Endothelial cell of umbilical vein (primary cell): ENCODE results near the gene TTF1. TPM values are rescaled to one million over a fixed set of nuclear protein-coding genes. Genes with fewer than 3 reads are reported as not detected.

Experiments used
- BruUV-seq: library from RNA; stranded (reverse); fragments of 400-500 nt; replicated peaks from 2 replicates; lab custom pipeline; 2021; lab: Mats Ljungman, UMichigan
- CTCF ChIA-PET: fragments of 300-600, 350-600 bp; sonication (Branson Sonifier 250); formaldehyde crosslinking; loops from one replicate; lab custom pipeline; 2021; ENCODE audit warnings: antibody characterized with exemption, inconsistent platforms; lab: Charles Lee
- POLR2A ChIA-PET: fragments of 300-600, 350-600 bp; sonication (Branson Sonifier 250); formaldehyde crosslinking; loops from one replicate; lab custom pipeline; 2021; ENCODE audit warnings: antibody characterized with exemption, inconsistent platforms; lab: Charles Lee
- DNase-seq: peaks from one replicate; pipeline ENCODE4 v3.0.0-alpha.2; 2011; ENCODE audit warnings: low read depth, low spot score
- FAIRE-seq: peaks from 2 replicates; lab custom pipeline; 2011; peaks lifted over from hg19 to GRCh38; lab: Jason Lieb, UNC
- H2AFZ ChIP-seq: 2 replicates; pipeline ENCODE4 v1.6.0; 2012; ENCODE audit warnings: low read depth, low read length, control low read depth, inconsistent platforms
- H3K27ac ChIP-seq: 2 replicates; pipeline ENCODE4 v1.5.1; 2011; ENCODE audit warnings: low read depth, mild to moderate bottlenecking, control low read depth, low read length, moderate library complexity; ENCODE audit not compliant: insufficient read depth
- H3K27me3 ChIP-seq, 2 experiments: 2 replicates each; pipeline versions ENCODE4 v1.6.0 to v1.6.1; 2011; ENCODE audit warnings: low read length in 2 of 2, mixed read lengths in 1 of 2; ENCODE audit not compliant: control insufficient read depth in 2 of 2, insufficient read depth in 2 of 2
- H3K36me3 ChIP-seq, 2 experiments: 2 replicates in 1 of 2; 3 replicates in 1 of 2; pipeline ENCODE4 v1.5.1; 2011; ENCODE audit warnings: low read length in 2 of 2, mild to moderate bottlenecking in 1 of 2, moderate library complexity in 1 of 2; ENCODE audit not compliant: control insufficient read depth in 2 of 2, insufficient read depth in 2 of 2; ENCODE audit errors: extremely low read depth in 1 of 2
- H3K4me1 ChIP-seq: 3 replicates; pipeline ENCODE4 v1.5.1; 2011; ENCODE audit warnings: mild to moderate bottlenecking, low read length; ENCODE audit not compliant: control insufficient read depth, insufficient read depth; ENCODE audit errors: extremely low read depth
- H3K4me2 ChIP-seq: 2 replicates; pipeline ENCODE4 v1.6.1; 2011; ENCODE audit warnings: low read length, control low read depth, mixed read lengths; ENCODE audit not compliant: insufficient read depth
- H3K4me3 ChIP-seq, 3 experiments: fragments of 200-600 bp in 1 of 3; sonication (generic), shearing (Covaris generic) in 1 of 3; replicated peaks in 1 of 3; 2 replicates each; pipeline ENCODE4 v1.5.1; 2011 to 2016; ENCODE audit warnings: control low read depth in 3 of 3, low read length in 3 of 3, mild to moderate bottlenecking in 2 of 3, inconsistent platforms in 1 of 3, low read depth in 1 of 3, moderate library complexity in 1 of 3; ENCODE audit not compliant: insufficient read depth in 1 of 3
- H3K79me2 ChIP-seq: 2 replicates; pipeline ENCODE4 v1.6.0; 2012; ENCODE audit warnings: low read length, inconsistent platforms; ENCODE audit not compliant: control insufficient read depth, insufficient read depth
- H3K9ac ChIP-seq: replicated peaks from 2 replicates; pipeline ENCODE3; 2011; ENCODE audit warnings: low read length, control low read depth; ENCODE audit not compliant: insufficient read depth; ENCODE audit errors: extremely low read depth
- H3K9me1 ChIP-seq: replicated peaks from 3 replicates; pipeline ENCODE4 v1.6.0; 2011; ENCODE audit warnings: mild to moderate bottlenecking, low read length; ENCODE audit not compliant: control insufficient read depth, insufficient read depth; ENCODE audit errors: extremely low read depth
- H3K9me3 ChIP-seq: replicated peaks from 2 replicates; pipeline ENCODE4 v1.5.1; 2012; ENCODE audit warnings: low read length, inconsistent platforms; ENCODE audit not compliant: control insufficient read depth, insufficient read depth
- H4K20me1 ChIP-seq: replicated peaks from 2 replicates; pipeline ENCODE3; 2011; ENCODE audit warnings: mild to moderate bottlenecking, low read length; ENCODE audit not compliant: control insufficient read depth, insufficient read depth; ENCODE audit errors: extremely low read depth
- EZH2 ChIP-seq: IDR thresholded peaks from 2 replicates; pipeline ENCODE4 v1.6.1; 2012; ENCODE audit warnings: borderline replicate concordance, low read depth, mild to moderate bottlenecking, moderate library complexity, low read length, inconsistent platforms; ENCODE audit not compliant: severe bottlenecking
- FOS ChIP-seq: IDR thresholded peaks from 2 replicates; pipeline ENCODE4 v1.6.1; 2011; ENCODE audit warnings: mild to moderate bottlenecking, low read length, moderate library complexity, borderline replicate concordance; ENCODE audit not compliant: insufficient read depth
- JUN ChIP-seq: IDR thresholded peaks from 2 replicates; pipeline ENCODE4 v1.6.1; 2011; ENCODE audit warnings: borderline replicate concordance, low read depth; ENCODE audit not compliant: insufficient read length, insufficient read depth
- MAX ChIP-seq: IDR thresholded peaks from 2 replicates; pipeline ENCODE4 v1.6.1; 2011; ENCODE audit not compliant: insufficient read depth, insufficient read length
- MYC ChIP-seq: IDR thresholded peaks from one replicate; pipeline ENCODE4 v1.6.1; 2011; ENCODE audit warnings: mild to moderate bottlenecking, low read depth, low read length
- POLR2A ChIP-seq: IDR thresholded peaks from 2 replicates; pipeline ENCODE4 v1.6.1; 2012; ENCODE audit warnings: low read depth, mild to moderate bottlenecking, control low read depth, low read length
- POLR2AphosphoS5 ChIP-seq: IDR thresholded peaks from 2 replicates; pipeline ENCODE4 v1.6.1; 2012; ENCODE audit warnings: low read depth, mild to moderate bottlenecking, control low read depth, low read length, moderate library complexity; ENCODE audit not compliant: insufficient read depth
- dilution Hi-C: fragments of 300-500 bp; cut with MboI; formaldehyde crosslinking; loops from one replicate; pipeline ENCODE4 v1.15.0; 2019; ENCODE audit warnings: low sequenced_read_pairs; ENCODE audit not compliant: extremely low pct_ligation_motif_present
- intact Hi-C: fragments of 100-400 bp; cut with micrococcal nuclease; formaldehyde crosslinking; loops from one replicate; pipeline ENCODE4 v1.10.0; 2022
- polyA plus RNA-seq, 4 experiments: library from polyadenylated mRNA; depleted of rRNA in 3 of 4; stranded (reverse) in 3 of 4; unstranded in 1 of 4; fragments of >200 nt; gene quantifications; 2 replicates each; pipeline versions ENCODE4 v1.2.1 to v1.2.3, GENCODE V29; 2011 to 2012; ENCODE audit warnings: missing spikeins in 1 of 4
- total RNA-seq: library from RNA; stranded (reverse); gene quantifications from 2 replicates; pipeline ENCODE4 v1.2.3, GENCODE V29; 2021
- TF ChIP-seq, protein P1 (sequence below), 2 donors: IDR thresholded peaks; 1 replicate in 1 of 2; 2 replicates in 1 of 2; pipeline ENCODE4 v1.5.1; 2011; ENCODE audit warnings: low read length in 2 of 2, mild to moderate bottlenecking in 2 of 2, moderate library complexity in 2 of 2, control low read depth in 1 of 2, inconsistent platforms in 1 of 2, low read depth in 1 of 2; ENCODE audit not compliant: insufficient read depth in 1 of 2; ENCODE audit errors: extremely low read depth in 1 of 2

The TTF1 gene
- total and polyA plus RNA-seq, 2 donors (not counting 3 experiments of a cell fraction or from before 2014, with no cell fraction given): 4.9 to 12.0 TPM

DNA sequence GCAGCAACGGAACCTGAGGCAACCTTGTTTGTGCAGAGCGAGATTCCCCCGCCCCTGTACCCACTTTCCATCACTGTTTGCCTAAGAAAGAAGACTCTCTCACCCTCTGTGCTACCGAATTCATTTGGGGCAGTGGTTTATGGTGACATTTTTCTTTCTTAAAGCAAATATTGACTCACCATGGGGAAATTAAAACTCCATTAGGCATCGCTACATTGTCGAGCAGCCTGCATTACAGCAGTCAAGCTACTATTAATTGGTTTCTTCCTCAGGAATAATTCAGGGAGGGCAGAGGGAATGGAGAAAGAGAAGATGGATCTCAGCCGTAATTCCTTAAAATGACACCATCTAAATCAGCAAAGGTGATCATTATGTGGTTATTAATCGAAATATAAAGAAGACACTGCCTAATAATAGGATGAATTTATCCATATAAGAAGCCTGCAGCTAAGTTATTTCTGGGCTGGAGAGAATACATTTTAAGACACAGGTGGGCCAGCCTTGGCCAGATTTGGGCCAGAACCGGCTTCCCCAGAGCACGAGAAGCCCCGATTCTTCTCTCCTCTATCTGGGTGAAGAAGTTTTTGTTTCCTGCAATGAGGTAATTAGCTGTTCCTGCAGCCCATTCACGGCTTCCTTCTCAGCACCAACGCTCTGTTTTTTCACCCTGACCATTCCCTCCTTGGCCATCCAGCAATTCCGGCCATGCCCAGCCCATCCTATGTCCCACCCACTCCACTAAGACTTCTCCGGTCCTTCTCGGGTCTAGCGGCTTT lies 20.2 kb upstream of the TTF1 start:
- no TSS peak for BruUV-seq
- Histone ChIP-seq H3K27me3 (peaks cover 36% of the 10 kb centered on the region in 2 experiments), H3K4me3 (no peak overlapping the region), H3K27ac (no peak overlapping the region), H3K36me3 (no peaks in the 10 kb centered on the region), H3K9me3 (no peaks in the 10 kb centered on the region), H4K20me1 (no peaks in the 10 kb centered on the region), H3K4me2 (no peak overlapping the region), H3K79me2 (no peaks in the 10 kb centered on the region), H3K4me1 (no peaks in the 10 kb centered on the region), H2AFZ (no peak overlapping the region), H3K9me1 (no peaks in the 10 kb centered on the region), H3K9ac (no peak overlapping the region)
- no peak for TF ChIP-seq FOS
- no peak for TF ChIP-seq MAX
- TF ChIP-seq POLR2A: no peak
- no peak for TF ChIP-seq JUN
- no peak for TF ChIP-seq POLR2AphosphoS5
- no peak for TF ChIP-seq EZH2
- TF ChIP-seq, protein P1, sequence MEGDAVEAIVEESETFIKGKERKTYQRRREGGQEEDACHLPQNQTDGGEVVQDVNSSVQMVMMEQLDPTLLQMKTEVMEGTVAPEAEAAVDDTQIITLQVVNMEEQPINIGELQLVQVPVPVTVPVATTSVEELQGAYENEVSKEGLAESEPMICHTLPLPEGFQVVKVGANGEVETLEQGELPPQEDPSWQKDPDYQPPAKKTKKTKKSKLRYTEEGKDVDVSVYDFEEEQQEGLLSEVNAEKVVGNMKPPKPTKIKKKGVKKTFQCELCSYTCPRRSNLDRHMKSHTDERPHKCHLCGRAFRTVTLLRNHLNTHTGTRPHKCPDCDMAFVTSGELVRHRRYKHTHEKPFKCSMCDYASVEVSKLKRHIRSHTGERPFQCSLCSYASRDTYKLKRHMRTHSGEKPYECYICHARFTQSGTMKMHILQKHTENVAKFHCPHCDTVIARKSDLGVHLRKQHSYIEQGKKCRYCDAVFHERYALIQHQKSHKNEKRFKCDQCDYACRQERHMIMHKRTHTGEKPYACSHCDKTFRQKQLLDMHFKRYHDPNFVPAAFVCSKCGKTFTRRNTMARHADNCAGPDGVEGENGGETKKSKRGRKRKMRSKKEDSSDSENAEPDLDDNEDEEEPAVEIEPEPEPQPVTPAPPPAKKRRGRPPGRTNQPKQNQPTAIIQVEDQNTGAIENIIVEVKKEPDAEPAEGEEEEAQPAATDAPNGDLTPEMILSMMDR (IDR thresholded peaks at IDR 0.05; ENCODE audit: extremely low read depth in 1 of 2, insufficient read depth in 1 of 2, low read depth in 1 of 2, low read length in 2 of 2): no peak
- no peak for TF ChIP-seq MYC
- ChIA-PET CTCF (no interaction called here), POLR2A (no interaction called here)
- intact Hi-C loops: no loop called here
- DNase-seq (no peak), FAIRE-seq (no peak)
- dilution Hi-C loops: no loop called here
